ENCODE data around the gene C6orf163.

DNA sequence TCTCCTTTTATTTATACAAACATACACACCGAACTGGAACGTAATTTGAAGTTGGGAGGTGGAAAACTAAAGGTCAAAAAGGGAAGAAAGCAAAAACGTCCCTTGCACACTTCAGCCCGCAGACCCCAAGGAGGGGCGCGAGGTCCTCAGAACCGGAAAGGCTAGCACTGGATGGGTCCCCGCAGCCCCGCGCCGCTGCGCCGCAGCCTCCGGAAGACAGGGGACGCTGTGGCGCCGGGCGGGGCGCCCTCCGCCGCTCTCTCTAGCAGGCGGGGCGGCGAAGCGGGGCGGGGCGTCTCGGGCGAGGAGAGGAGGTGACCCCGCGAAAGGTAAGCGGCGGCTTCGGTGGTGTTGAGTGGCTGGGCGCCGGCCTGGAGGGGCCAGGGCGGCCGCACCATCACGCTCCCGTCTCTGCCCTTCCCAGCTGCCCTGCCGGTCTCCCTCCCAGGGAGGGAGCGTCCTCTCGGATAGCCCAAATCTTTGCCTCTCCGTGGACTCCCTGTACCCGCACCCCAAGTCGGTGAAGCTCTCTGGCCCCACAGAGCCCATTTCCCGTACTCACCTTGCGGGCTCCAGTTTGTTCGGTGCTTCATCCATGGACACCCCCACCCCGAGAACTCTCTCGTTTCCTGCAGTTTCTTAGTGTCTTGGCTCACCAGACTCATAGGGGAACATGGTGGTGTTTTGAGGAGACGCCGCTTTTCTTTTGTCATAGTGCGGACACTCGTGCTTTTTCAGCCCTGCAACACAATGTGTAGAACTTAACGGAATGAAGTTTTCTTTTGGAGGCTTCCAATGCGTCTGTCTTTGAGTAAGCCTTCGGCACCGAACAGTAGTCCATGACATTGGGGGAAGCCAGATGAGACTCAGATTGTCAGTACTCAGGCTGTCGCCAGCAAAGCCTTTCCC lies 22.1 kb upstream of the C6orf163 start, which contains the start of gene SMIM8:
- TF ChIP-seq, protein P1, sequence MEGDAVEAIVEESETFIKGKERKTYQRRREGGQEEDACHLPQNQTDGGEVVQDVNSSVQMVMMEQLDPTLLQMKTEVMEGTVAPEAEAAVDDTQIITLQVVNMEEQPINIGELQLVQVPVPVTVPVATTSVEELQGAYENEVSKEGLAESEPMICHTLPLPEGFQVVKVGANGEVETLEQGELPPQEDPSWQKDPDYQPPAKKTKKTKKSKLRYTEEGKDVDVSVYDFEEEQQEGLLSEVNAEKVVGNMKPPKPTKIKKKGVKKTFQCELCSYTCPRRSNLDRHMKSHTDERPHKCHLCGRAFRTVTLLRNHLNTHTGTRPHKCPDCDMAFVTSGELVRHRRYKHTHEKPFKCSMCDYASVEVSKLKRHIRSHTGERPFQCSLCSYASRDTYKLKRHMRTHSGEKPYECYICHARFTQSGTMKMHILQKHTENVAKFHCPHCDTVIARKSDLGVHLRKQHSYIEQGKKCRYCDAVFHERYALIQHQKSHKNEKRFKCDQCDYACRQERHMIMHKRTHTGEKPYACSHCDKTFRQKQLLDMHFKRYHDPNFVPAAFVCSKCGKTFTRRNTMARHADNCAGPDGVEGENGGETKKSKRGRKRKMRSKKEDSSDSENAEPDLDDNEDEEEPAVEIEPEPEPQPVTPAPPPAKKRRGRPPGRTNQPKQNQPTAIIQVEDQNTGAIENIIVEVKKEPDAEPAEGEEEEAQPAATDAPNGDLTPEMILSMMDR (IDR thresholded peaks at IDR 0.05) = peak; percentile 74 to 100 (median 86)
- TF ChIP-seq POLR2A (IDR thresholded peaks at IDR 0.05) (peak in 1 of 2 donors; percentile 19), POLR2AphosphoS5 (IDR thresholded peaks at IDR 0.05) (peak in 2 of 4 donors; percentile 50 to 58)
